Measurements from ENCODE around the gene TP53. TPM values are rescaled to one million over a fixed set of nuclear protein-coding genes. Genes with fewer than 3 reads are reported as not detected.

The TP53 gene
- total and polyA plus RNA-seq, 10 of the 15 experiments (the other 5 are each of a cell fraction or from before 2014, with no cell fraction given): 35.6 to 162 (median 75.9) TPM

GRCh38 chr17:7623661-7624060, 63.6 kb downstream of the TP53 start (continued):
- TF ChIP-seq ZNF687 (IDR thresholded peaks at IDR 0.05) (no peak), FOS (IDR thresholded peaks at IDR 0.05; ENCODE audit: borderline replicate concordance, extremely low read depth, insufficient read length) (no peak), MTA2 (IDR thresholded peaks at IDR 0.05; ENCODE audit: low read depth) (no peak), EZH2 (IDR thresholded peaks at IDR 0.05; ENCODE audit: borderline replicate concordance, control insufficient read depth, low read depth, low read length) (no peak), RAD51 (IDR thresholded peaks at IDR 0.05) (no peak), E2F8 (IDR thresholded peaks at IDR 0.05; ENCODE audit: low read depth, partially characterized antibody) (no peak), HDGF (IDR thresholded peaks at IDR 0.05) (no peak), MYB (IDR thresholded peaks at IDR 0.05; ENCODE audit: borderline replicate concordance, low read depth, low read length) (no peak), TCF12 (IDR thresholded peaks at IDR 0.05; ENCODE audit: low read depth, low read length) (no peak), ZZZ3 (IDR thresholded peaks at IDR 0.05; ENCODE audit: control insufficient read depth, insufficient read length, low read depth) (no peak), MEF2A (IDR thresholded peaks at IDR 0.05; ENCODE audit: insufficient read depth, low read depth, low read length) (no peak)

All from GM12878 (cell line).